GM18868 (cell line): ENCODE measurements around the gene TEX52.
"Not testable (repeated sequence)": the region's sequence is repeated elsewhere in the genome, so short reads cannot be mapped to it uniquely, and the experiment has no call there.

Experiments used
- ATAC-seq: cut with Tn5 transposase; IDR thresholded peaks from one replicate; pipeline ENCODE4 v1.9.1; 2021; ENCODE audit warnings: mild to moderate bottlenecking, moderate library complexity; ENCODE audit not compliant: unreplicated experiment

TEX52 gene

DNA sequence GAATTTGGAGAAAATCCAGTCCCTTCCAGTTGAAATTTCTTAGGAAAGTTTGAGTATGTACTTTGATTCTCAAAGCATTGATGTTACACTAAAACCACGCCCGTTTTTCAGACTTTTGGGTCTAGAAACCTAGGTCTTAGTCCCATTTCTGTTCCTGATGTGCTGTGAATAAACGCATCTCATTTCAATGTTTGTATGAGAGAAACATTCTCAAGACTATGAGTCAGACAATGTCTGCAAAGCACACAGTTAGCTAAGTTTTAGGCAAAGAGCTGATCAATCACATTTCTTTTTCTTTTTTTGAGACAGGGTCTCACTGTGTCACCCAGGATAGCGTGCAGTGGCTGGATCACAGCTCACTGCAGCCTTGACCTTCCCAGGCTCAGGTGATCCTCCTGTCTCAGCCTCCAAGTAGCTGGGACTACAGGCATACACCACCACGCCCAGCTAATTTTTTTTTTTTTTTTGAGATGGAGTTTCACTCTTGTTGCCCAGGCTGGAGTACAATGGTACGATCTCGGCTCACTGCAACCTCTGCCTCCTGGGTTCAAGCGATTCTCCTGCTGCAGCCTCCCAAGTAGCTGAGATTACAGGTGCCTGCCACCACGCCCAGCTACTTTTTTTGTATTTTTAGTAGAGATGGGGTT lies 12.3 kb upstream of the TEX52 start:
- not testable (repeated sequence) for ATAC-seq

DNA sequence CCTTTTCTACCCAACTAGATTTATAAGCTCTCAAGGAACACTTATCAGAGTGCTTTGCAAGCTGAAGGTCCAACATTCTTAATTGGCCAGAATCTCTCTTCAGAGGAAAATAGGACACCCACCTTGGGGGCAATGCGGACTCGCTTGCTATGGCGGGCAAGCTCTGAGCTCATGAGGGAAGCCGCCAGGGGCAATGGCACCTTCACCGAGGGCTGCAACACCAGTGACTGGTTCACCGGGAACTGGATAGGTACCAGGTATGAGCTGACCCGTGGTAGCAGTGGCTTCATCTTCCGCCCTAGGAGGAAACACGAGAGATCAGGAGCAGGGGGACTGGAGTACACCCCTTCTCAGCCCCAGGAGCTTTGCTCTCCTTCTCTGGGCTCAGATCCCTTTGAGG lies 7.4 kb upstream of the TEX52 start:
- ATAC-seq: no peak

DNA sequence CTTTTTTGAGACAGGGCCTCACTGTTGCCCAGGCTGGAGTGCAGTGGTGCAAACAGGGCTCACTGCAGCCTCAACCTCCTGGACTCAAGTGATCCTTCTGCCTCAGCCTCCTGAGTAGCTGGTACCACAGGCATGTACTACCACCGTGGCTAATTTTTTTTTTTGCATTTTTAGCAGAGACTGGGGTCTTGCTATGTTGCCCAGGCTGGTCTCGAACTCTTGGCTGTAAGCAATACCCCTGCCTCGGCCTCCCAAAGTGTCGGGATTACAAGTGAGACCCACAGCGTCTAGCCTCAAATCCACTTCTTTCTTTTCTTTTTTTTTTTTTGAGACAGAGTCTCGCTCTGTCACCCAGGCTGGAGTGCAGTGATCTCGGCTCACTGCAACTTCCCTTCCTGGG lies 6.6 kb upstream of the TEX52 start:
- ATAC-seq: not testable (repeated sequence)

DNA sequence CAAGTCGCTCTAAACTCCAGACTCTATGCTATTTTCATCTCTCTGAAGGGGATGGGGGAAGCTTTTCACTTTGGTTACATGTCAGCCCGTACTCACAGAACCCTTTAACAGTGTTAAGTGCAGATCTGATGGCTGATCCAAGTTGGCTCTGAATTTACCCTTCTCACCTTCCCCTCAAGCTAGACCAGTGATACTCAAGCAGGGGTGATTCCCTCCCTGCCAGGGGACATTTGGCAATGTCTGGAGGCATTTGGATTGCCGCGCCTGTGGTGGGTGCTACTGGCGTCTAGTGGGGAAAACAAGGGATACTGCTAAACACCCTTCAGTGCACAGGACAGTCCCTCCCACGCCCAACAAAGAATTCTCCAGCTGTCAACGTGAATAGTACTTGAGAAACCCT lies 6.0 kb upstream of the TEX52 start:
- ATAC-seq: no peak

DNA sequence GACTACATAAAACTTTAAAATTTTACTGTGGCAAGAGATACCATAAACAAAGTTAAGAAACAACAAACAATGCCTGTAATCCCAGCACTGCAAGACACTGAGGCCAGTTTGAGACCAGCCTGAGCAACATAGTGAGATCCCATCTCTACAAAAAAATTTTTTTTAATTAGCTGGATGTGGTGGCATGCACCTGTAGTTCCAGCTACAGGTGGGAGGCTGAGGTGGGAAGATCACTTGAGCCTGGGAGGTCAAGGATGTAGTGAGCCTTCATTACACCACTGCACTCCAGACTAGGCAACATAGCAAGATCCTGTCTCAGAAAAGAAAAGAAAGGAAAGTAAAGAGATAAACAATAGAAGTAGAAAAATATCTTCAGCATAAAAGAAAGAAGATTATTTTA lies 3.3 kb upstream of the TEX52 start:
- ATAC-seq: no peak

DNA sequence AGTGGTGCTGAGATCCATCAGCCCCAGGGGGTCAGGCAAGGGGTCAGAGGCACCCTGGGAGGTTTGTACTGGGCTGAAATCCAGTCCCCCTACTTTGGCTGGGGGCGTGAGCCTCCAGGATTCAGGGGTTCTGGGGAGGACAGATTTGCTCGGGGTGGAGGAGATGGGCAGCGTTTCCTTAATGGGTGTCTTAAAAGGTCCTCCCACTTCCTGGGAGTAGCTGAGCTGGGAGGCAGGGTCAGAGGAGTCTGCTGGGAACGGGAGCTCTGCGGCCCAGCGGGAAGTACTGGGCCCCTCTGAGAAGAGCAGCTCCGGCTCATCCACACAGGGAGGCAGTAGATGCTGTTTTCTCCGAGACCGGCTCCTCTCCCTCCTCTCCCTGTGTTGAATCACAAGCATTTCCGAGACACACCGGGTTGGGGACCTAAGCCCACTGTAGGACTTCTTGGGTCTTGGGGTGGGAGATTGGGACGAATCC lies 2.1 kb upstream of the TEX52 start:
- no peak for ATAC-seq

DNA sequence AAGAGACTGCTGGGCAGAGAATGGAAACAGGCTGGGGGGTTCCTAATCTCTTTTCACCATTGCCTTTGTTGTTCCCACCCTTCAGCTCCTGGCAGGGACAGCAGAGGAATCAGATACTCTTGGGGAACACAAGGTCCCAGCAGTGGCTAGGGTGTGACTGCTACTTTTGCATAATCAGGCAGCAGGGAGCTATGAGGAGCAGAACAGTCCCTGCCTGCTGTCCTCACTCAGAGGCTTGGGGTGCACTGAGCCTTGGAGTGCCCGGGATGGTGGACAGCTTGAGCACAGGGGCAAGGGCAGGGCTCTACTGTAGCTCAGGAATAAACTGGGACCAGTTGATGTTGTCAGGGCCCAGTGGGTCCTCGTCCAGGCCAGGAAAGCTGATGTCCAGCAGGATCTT lies 1.5 kb upstream of the TEX52 start:
- ATAC-seq: no peak

DNA sequence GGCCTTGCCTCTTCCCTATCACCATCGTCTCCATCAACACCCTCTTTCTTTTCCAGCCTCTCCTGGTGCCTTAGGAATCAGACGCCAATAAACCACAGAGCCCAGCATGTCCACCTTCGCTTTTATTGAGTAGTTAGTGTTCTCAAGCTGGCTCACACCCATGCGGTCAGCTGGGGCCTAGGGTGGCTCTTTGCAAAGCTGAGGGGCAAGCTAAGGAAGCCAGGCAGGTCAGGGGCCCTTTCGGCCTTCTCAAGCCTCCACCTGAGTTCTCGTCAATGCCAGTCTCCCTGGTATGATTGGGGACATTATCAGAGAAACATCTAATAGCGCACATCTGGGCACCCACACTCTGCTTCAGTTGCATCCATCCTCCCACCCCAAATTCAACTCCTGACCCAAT lies 737 bp upstream of the TEX52 start:
- no peak for ATAC-seq

DNA sequence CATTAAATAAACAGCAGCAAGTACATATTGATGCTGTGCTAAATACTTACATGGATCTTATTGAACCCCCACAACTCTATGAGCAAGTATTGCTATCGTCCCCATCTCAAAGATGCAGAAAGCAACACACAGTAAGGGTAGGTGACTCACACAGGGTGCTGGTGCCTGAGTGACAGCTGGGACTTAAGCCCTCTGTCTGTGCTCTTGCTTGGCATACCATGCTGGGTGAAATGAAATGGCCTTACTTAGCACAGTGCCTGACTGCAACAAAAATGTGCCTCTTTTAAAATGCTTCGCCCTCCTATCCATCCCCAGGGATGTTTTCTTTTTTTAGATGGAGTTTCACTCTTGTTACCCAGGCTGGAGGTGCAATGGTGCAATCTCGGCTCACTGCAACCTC lies 788 bp downstream of the TEX52 start:
- ATAC-seq: no peak

DNA sequence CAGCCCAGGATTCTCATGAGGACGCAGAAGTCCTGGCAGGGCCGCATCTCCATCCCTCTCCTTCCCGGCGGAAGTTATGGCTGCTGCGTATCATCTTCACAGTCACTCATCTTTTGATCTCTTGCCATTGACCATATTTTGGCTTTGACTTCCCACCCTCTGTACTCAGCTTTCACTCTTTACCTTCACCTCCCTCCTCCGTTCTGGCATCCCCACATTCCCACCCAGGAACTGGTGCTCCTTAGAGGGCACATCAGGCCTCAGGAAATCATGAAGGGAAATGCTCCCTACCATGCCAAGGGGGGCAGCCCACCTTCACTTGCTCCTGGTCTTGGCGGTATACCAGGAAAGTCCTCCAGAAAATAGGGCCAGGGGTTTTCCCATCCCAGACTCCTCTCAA lies 1.3 kb downstream of the TEX52 start:
- no peak for ATAC-seq

DNA sequence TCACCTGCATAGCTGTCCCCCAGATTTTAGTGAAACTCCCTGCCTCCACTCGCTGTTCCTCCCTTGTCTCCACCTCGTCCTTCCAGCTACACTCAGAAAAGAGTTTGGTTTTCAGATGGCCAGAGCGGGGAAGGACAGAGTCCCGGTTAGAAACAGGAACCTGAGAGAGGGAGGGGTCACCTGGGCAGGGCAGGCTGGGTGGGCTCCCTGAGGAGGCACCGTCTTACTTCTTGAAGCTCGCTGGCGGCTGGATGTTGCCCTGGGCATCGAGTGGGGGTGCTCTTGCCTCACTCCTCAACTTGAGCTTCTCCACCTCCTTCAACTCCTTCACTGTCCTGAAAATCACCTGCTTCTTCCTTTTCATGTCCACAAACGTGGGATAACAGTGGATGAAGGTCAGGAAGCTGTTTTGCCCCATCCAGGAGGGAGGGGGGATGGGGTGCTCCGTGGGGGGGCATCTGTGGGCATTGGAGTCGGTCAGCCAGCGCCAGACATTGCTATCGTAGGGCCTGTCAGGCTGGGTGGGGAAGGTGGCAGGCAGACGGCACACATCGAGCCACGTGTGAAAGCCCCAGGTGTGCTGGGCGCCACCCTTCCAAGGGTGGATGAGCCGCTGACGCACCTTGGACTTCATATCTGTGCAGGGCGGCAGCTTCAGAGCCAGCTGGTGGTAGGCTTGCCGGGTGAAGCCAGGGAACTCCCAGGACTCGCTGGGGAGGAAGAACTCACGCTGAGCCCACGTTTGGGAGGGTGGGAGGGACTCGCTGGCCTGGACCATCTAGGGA lies 2.0 kb downstream of the TEX52 start:
- no peak for ATAC-seq

DNA sequence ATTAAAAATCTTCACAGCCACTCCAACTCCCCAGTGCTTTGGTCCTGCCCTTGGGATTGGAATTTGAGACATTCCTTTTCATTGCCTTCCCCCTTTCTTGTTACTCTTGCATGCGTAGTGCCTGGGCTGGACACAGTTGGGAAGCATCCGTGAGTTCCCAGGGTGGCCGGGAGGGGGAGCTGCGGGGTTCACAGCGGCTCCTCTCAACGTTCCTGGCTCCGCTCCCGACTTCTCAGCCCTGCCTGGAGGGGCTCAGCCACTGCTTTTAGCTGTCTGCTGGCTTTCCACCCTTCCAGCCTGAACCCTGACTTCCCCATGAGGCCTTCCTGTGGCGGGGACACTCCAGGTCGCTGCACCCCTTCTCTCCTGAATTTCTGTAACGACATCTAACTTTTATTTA lies 3.2 kb downstream of the TEX52 start:
- no peak for ATAC-seq

DNA sequence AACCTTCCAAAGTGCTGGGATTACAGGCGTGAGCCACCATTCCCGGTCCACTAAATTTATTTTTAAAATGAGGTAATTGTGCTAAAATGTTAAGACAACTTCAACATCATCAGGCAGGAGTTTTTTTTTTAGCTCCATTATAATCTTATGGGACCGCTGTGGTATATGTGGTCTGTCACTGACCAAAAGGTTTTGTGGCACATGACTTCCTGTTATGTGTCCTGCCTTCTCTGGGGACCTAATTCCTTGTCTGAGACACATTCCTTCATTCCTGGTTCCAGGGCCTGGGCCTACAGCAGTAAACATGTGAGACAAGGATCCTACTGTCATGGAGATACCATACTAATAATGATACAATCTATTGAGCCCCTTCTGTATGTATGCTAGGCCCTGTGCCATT lies 4.9 kb downstream of the TEX52 start:
- no peak for ATAC-seq

DNA sequence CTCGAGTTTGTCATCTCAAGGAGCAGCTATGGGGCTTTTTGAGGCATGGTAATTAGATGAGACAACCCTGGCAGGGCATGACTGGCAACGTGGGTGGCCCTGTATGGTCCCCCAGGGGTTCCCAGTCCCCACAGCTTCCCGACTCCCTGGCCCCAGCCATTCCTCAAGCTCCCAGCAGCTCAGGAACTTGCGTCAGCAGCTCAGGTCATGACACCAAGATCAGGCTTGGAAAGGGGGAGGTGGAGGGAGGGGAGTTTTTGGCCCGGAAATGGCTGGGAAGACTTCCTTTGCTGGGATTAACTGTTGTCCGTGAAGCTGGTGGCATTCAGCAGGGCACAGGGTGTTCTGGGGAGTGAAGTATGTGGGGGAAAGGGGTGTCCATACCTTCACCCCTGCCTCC lies 11.6 kb downstream of the TEX52 start:
- no peak for ATAC-seq

DNA sequence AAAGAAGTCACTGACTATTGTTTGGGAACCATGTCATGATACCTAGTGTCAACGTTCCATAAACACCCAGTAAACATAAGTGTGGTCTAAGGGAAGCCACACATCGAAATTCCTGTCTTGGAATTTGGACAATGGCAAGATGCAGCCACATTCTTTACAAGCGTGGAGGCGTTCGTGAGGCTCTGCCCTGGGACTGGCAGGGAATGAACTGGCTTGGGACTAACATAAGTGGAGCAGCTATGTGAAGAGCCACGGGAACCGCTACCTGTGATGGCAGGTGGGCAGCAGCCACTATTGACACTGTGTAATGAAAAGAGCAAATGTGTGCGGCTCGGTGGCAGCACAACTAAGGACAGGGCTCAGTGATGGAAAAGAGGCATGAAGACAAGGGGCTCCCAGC lies 12.1 kb downstream of the TEX52 start:
- no peak for ATAC-seq

DNA sequence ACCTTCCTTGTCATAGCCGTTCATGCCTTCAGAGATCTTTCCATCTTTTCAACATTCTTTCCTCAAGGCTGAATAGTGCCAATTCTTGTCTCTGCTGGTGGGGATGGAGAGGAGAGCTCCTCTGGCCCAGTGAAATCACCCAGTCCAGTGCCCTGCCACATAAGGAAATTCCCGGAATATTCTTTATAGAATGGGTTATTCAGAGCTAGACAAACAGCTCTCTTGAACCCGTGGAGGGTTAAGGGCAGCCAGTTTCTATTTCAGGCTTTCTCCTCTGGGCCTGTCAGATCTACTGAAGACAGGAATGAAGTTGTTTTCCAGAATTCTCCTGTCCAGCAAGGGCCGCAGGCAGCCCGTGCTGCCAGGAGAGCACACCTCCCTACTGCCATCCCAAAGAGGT lies 13.9 kb downstream of the TEX52 start:
- ATAC-seq: no peak

DNA sequence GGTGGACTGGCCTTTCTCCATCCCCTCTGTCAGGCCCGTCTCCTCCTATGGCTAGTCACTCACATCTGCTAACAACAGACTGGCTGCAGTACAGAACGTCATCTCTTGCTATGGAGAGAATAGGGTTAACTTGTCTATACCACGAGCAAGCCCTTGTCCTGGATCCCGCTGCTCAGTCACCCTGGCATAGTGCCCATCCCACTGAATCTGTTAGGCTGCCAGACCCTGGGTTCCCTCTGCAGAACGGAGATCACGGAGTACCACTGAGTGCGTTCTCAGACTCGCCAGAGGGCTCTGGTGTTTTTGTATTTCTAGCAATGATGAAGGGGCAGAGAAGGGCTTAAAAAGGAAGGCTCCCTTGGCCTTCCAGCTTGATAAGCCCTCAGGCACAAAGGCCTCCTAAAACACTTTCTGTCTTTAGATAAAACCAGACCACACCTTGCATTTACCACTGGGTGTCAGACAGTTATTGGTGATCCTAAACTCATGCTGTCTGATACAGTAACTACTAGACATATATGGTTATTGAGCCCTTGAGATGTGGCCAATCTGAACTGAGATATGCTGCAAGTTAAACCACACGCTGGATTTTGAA lies 15.7 kb downstream of the TEX52 start:
- no peak for ATAC-seq

DNA sequence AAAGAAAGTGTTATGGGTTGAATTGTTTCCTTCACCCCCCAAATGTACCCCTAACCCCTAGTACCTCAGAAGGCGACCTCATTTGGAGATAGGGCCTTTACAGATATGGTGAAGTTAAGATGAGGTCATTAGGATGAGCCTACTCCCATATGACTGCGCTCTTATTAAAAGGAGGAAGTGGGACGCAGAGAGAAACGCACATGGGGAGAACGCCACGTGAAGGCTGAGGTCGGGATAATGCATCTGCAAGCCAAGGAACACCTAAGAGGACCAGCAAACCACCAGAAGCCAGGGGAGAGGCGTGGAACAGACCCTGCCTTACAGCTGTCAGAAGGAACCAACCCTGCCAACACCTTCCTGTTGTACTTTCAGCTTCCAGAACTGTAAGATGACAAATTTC lies 20.3 kb downstream of the TEX52 start:
- no peak for ATAC-seq

DNA sequence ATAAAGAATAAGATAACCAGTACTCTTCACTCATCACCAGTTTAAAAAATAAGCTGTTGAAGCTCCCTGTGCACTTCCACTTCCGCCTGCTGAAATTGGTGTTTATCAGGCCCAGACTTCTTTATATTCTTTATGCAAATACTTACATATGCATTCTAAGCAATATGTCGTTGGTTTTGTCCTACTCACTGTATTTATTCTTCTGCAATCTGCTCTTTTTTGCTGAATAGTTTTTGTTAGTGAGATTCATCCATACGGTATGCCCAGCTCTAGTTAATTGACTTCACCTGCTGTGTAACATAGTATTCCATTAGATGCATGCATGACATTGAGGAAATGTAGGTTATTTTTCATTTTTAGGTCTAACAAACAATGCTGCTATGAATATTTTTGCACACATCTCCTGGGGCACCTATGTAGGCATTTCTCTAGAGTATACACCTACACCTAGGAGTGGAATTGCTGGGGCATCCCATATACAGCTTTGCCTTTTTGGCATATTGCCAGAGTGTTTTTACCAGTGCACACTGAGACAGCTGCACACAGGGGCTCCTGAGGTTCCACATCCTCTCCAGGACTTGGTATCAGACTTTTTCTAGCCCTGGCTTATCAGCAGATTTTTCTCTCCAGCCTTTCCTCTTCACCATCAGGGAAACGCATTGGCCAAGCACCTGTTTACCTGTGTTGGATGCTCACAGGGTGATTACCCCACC lies 21.0 kb downstream of the TEX52 start:
- ATAC-seq: no peak

DNA sequence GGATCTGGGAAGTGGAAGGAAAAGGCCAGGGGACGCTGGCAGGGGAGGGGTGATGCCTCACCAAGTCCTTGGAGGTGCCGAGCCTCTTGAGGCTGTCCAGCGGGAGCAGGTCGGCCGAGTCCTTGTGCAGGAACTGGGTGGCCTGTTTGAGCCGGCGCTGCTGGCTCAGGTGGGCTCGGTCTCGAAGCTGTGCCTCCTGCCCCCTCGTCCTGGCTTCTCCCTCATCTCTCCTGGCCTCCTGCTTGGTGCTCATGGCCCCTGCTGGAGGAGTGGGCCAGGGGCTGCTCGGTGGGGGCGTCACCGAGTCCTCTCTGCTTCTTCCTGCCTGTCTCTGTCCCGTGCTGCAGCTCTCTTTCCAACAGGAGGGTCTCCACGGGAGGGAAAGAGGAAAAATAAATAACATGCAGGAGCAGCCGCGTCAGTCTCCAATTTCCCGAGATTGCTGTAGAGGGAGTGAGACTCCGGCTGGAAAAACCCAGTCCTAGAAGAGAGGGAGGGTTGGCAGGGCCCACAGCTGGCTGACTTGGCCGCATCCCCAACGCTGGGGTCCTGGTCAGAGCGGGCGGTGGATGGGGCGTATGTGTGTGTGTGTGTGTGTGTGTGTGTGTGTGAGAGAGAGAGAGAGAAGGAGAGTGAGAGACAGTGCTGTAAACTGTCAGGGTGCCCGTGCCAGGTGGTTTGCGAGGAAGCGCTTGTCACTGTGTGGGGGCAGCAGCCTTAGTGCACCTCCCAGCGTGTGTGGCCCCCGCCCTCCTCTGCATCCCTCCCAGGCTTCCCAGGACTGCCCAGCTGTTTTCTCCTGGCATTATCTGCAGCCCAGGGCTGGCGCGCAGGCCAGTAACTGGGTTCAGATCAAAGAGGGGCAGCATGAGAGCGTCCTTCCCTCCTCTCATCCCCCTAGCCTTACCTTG lies 22.0 kb downstream of the TEX52 start, which contains the start of gene NRIP2:
Gene NRIP2, minus strand, starts transcription at position 455 of the 911 bp plus-strand sequence. Its CDS starts 52 bp downstream, at position 403.
- ATAC-seq: no peak
